SKM-1 treated with dmso at 0.1 percent for 144 hours (cell line): ENCODE measurements around the gene FBXO47.
"Not testable (repeated sequence)": the region's sequence is repeated elsewhere in the genome, so short reads cannot be mapped to it uniquely, and the experiment has no call there.

Source experiments
- DNase-seq: peaks from one replicate; lab custom pipeline; 2025; ENCODE audit not compliant: unreplicated experiment; lab: John Stamatoyannopoulos, UW

The FBXO47 gene

DNA sequence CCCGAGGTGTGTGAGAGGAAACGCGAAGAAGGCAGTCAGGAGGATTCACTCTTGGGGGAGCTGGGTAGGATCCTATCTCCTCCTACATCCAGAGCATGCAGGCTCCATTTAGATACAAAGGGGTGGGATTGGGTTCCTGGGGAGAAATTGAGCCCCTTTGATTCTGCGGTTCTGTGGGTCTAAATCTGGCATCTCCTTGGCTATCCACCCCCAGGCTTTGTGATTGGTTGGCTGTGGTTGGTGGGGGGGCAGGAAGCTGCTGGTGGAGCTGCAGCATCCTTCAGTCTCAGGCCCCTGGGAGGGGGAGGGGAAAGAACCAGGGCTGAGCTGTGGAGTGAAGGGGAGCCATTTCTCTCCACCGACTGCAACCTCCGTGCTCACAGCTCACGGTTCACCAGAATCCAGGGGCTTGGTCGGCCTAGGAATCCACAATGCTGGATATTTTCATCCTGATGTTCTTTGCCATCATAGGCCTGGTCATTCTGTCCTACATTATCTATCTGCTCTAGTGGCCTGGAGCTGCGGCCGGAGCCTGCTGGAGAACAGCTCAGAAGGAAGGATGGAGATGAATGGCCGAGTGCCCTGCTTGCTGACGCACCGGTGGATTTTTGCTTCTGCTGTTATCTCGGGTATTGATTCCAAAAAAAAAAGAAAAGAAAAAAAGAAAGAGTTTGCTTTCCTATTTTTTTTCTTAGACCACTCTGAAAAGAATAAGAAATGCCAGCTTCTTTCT is 41.8 kb downstream of the FBXO47 start, which contains the start of gene LASP1NB:
Gene LASP1NB (plus strand): TSS at position 352 of the 733 bp plus-strand sequence.
- DNase-seq, result no peak

DNA sequence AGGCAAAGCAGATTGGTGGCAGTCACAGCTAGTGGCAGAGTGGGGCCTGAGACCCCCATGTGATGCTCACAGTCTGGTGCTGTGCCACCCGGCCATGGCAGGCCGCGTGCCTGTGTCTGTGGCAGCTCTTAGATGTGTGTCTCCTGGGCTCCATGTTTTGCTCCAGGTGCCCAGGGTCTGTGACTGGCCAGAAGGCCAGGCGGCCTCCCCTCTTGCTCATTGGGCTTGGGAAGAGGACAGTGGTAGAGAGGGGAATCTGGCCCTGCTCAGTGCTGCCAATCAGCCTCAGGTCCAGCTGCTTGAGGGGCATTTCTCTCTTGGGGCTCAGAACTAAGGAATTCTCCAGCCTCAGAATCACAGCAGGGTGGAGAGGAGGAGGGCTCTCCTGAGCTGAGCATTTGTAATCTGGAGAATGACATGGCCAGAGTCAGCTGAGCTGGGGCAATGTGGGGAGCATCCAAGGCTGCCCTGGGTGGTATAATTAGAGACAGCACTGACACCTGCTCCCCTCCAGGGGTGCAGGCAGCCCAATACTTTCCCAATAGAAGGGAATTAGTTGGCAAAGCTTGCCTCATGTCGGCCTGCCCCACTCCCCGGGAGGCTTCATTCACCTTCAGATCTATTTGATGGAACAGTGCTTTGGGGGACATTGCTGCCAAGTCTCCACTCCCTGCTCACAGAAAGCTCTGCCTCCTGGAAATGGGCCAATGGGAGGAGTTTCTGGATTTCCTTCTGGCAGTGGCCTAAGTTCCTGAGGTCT is 44.5 kb downstream of the FBXO47 start:
- DNase-seq, result no peak

DNA sequence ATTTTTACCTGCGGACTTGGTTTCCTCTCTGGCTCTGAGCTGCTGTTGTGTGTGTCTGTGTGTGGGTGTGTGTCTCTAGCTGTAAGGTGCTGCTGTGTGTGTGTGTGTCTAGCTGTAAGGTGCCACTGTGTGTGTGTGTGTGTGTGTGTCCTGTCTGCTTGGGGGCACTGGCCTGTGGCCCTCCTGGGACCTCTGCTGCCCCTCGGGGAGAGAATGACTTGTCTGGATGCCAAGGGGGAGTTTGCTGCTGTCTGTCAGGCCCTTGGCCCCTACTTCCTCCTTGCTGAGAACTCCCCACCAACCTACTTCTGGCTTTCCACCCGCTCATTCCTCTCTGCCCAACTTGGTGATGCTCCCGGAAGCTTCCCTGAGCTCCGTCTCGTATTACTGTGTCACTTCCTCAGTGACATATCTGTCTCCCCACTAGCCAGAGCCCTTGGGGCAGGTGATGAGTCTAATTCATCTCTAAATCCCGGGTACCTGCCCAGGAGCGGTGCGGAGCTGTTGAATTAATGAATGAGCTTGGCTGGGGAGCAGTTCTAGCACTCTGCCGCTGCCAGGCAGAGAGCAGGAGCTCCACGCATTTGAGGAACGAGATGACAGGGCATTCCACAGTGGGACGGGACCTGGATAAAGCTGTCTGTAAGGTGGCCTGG is 45.3 kb downstream of the FBXO47 start:
- no peak for DNase-seq

DNA sequence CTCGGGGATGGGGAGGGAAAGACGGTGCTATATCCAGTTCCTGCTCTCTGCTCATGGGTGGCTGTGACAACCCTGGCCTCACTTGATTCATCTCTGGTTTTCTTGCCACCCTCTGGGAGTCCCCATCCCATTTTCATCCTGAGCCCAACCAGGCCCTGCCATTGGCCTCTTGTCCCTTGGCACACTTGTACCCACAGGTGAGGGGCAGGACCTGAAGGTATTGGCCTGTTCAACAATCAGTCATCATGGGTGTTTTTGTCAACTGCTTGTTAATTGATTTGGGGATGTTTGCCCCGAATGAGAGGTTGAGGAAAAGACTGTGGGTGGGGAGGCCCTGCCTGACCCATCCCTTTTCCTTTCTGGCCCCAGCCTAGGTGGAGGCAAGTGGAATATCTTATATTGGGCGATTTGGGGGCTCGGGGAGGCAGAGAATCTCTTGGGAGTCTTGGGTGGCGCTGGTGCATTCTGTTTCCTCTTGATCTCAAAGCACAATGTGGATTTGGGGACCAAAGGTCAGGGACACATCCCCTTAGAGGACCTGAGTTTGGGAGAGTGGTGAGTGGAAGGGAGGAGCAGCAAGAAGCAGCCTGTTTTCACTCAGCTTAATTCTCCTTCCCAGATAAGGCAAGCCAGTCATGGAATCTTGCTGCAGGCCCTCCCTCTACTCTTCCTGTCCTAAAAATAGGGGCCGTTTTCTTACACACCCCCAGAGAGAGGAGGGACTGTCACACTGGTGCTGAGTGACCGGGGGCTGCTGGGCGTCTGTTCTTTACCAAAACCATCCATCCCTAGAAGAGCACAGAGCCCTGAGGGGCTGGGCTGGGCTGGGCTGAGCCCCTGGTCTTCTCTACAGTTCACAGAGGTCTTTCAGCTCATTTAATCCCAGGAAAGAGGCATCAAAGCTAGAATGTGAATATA is 46.6 kb downstream of the FBXO47 start:
- DNase-seq, result no peak

DNA sequence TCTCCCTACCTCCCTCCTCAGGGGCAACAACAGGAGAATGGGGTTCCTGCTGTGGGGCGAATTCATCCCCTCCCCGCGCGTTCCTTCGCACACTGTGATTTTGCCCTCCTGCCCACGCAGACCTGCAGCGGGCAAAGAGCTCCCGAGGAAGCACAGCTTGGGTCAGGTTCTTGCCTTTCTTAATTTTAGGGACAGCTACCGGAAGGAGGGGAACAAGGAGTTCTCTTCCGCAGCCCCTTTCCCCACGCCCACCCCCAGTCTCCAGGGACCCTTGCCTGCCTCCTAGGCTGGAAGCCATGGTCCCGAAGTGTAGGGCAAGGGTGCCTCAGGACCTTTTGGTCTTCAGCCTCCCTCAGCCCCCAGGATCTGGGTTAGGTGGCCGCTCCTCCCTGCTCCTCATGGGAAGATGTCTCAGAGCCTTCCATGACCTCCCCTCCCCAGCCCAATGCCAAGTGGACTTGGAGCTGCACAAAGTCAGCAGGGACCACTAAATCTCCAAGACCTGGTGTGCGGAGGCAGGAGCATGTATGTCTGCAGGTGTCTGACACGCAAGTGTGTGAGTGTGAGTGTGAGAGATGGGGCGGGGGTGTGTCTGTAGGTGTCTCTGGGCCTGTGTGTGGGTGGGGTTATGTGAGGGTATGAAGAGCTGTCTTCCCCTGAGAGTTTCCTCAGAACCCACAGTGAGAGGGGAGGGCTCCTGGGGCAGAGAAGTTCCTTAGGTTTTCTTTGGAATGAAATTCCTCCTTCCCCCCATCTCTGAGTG is 47.7 kb downstream of the FBXO47 start:
- no peak for DNase-seq

- DNase-seq, result no peak
Observed at GRCh38 chr17:38918916-38919315, 48.3 kb downstream of the FBXO47 start.

GRCh38 chr17:38918129-38918913 is 48.9 kb downstream of the FBXO47 start:
- no peak for DNase-seq

GRCh38 chr17:38917259-38917658 is 49.9 kb downstream of the FBXO47 start:
- no peak for DNase-seq

GRCh38 chr17:38916771-38917170 is 50.4 kb downstream of the FBXO47 start:
- no peak for DNase-seq

- no peak for DNase-seq
Observed at GRCh38 chr17:38915639-38915995, 51.6 kb downstream of the FBXO47 start.

DNA sequence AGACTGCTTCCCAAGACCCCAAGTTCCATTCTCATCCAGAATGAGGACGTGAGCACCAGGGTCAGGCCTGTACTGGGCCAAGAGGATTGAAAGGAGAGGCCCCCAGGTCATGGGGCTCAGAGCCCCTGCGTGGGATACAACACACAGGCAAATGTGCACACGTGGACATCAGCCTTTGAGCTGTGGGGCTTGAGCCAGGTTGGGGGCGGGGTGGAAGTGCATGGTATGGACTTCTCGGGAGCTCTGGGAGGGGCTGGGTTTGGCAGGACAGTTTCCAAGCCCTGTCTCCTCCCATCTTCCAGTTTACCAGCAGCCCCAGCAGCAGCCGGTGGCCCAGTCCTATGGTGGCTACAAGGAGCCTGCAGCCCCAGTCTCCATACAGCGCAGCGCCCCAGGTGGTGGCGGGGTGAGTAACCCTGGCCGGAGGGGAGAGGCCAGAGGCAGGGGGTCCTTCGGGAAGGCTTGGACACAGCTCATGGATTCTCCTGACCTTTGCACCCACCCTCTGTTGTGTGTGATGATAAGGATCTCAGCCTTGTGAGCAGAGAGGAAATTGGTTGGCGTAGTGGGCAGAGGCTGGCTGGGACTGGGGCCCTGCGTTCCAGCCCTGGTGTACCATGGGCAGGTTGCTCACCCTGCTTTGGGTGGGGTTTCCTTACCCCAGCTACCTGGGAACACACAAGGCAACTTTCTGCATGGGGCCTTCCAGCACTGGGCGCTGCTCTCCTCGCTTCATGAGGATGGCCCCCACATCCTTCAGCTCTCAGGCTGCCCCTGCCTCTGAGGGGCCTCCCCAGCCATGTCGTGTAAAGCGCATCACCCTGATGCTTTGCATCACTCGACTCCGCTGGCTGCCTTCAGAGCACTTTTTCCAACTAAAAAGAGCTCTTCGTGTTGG is 52.2 kb downstream of the FBXO47 start:
- DNase-seq, result no peak

DNA sequence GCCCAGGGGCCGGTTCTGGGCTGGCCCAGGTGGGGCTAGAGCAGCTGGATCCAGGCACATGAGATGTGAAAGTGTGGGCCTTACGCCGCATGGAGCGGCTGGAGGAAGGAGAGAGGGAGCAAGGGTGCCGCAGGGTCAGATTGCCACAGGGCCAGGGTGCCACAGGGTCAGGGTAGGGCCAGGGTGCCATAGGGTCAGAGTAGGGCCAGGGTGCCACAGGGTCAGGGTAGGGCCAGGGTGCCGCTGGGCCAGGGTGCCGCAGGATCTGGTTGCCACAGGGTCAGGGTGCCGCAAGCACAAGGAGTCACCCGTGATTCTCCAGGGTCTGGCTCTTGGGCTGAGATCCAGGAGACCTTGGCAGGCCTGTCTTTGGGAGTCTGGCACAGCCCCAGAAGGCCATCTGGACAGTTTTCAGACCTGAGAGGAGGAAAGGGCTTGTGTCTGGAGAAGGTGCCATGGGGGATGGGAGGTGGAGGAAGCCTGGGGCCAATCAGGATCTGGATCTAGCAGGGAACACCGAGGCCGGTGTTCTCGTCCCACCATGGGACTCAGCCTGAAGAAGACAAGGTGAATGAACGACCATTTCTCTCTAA is 54.9 kb downstream of the FBXO47 start:
- DNase-seq, result no peak

DNA sequence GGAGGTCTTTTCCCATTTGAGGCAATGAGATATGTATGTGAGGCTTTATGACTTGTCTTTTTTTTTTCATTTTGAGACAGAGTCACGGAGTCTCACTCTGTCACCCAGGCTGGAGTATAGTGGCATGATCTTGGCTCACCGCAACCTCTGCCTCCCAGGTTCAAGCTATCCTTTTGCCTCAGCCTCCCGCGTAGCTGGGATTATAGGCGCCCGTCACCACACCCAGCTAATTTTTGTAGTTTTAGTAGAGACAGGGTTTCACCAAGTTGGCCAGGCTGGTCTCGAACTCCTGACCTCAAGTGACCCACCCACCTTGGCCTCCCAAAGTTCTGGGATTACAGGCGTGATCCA is 55.5 kb downstream of the FBXO47 start:
- DNase-seq, result not testable (repeated sequence)

GRCh38 chr17:38911081-38911730 is 56.0 kb downstream of the FBXO47 start:
- no peak for DNase-seq

GRCh38 chr17:38910325-38910724 is 56.9 kb downstream of the FBXO47 start:
- DNase-seq, result no peak

GRCh38 chr17:38908676-38909181 is 58.5 kb downstream of the FBXO47 start:
- no peak for DNase-seq

- DNase-seq, result no peak
Observed at GRCh38 chr17:38907930-38908675, 59.1 kb downstream of the FBXO47 start.
